ENCODE measurements around the gene FBXW11.

FBXW11 gene

GRCh38 chr5:172043865-172044264 is 37.4 kb upstream of the FBXW11 start:
- H3K27me3 ChIP-seq (ENCODE audit: insufficient read depth, poor library complexity, severe bottlenecking) = no peaks in the 10 kb centered on the region
- no peak overlapping the region for H3K4me3 ChIP-seq (replicated peaks; ENCODE audit: insufficient read depth, low read length)
- no peak overlapping the region for H3K27ac ChIP-seq (replicated peaks)
- TF ChIP-seq GABPA (IDR thresholded peaks at IDR 0.05; ENCODE audit: low read depth) (no peak), SPI1 (IDR thresholded peaks at IDR 0.05; ENCODE audit: borderline replicate concordance, low read depth) (no peak), REST (IDR thresholded peaks at IDR 0.05; ENCODE audit: insufficient replicate concordance, low read depth) (no peak), POLR2AphosphoS5 (IDR thresholded peaks at IDR 0.05; ENCODE audit: low read depth) (no peak)
- TF ChIP-seq, protein P1, sequence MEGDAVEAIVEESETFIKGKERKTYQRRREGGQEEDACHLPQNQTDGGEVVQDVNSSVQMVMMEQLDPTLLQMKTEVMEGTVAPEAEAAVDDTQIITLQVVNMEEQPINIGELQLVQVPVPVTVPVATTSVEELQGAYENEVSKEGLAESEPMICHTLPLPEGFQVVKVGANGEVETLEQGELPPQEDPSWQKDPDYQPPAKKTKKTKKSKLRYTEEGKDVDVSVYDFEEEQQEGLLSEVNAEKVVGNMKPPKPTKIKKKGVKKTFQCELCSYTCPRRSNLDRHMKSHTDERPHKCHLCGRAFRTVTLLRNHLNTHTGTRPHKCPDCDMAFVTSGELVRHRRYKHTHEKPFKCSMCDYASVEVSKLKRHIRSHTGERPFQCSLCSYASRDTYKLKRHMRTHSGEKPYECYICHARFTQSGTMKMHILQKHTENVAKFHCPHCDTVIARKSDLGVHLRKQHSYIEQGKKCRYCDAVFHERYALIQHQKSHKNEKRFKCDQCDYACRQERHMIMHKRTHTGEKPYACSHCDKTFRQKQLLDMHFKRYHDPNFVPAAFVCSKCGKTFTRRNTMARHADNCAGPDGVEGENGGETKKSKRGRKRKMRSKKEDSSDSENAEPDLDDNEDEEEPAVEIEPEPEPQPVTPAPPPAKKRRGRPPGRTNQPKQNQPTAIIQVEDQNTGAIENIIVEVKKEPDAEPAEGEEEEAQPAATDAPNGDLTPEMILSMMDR (IDR thresholded peaks at IDR 0.05; ENCODE audit: insufficient read depth, low read length) = no peak
- DNase-seq (ENCODE audit: low read depth in 1 of 2, low spot score in 1 of 2) = no peak

DNA sequence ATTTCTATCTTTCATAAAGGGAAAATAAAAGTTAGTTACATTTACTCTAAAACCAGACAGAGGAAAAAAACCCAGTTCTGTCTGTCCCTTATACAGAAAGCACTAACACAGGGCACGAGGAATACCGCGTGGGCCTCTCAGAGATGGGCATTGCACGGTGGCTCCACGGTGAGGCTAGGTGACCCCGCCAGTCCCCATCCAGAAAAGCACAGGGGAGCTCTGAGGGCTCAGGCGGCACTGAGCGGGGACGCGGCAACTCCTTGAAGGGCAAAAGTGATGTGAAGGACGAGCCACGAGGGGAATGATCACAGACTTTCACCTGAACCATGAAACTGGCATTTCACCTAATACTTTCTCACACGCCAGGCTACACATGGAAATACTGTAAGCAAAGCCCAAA is 35.7 kb upstream of the FBXW11 start:
- DNase-seq (ENCODE audit: low read depth in 1 of 2, low spot score in 1 of 2) = no peak
- H3K27ac ChIP-seq (replicated peaks) = no peak overlapping the region
- TF ChIP-seq GABPA (IDR thresholded peaks at IDR 0.05; ENCODE audit: low read depth) (no peak), POLR2AphosphoS5 (IDR thresholded peaks at IDR 0.05; ENCODE audit: low read depth) (no peak), SPI1 (IDR thresholded peaks at IDR 0.05; ENCODE audit: borderline replicate concordance, low read depth) (no peak), REST (IDR thresholded peaks at IDR 0.05; ENCODE audit: insufficient replicate concordance, low read depth) (no peak)
- TF ChIP-seq, protein P1 (IDR thresholded peaks at IDR 0.05; ENCODE audit: insufficient read depth, low read length) = no peak
- H3K4me3 ChIP-seq (replicated peaks; ENCODE audit: insufficient read depth, low read length) = no peak overlapping the region
- no peaks in the 10 kb centered on the region for H3K27me3 ChIP-seq (ENCODE audit: insufficient read depth, poor library complexity, severe bottlenecking)

DNA sequence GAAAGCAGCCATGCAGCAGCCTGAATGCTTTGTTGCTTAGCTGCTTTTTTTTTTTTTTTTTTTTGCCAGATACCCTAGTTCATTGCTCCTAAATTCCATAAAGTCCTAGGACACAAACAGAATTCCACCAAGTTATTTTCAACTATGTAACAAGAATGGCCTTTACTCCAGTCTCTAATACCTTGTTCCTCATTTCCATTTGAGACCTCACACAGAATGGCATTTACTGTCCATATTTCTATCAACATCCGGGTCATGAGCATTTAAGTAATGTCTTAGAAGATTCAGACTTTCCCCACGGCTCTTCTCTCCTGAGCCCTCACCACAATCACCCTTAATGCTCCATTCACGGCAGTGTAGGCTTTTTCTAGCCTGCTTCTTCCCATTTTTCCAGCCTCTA is 31.7 kb upstream of the FBXW11 start:
- DNase-seq (ENCODE audit: low read depth in 1 of 2, low spot score in 1 of 2) = no peak
- TF ChIP-seq GABPA (IDR thresholded peaks at IDR 0.05; ENCODE audit: low read depth) = no peak
- TF ChIP-seq, protein P1 (IDR thresholded peaks at IDR 0.05; ENCODE audit: insufficient read depth, low read length) = no peak
- TF ChIP-seq POLR2AphosphoS5 (IDR thresholded peaks at IDR 0.05; ENCODE audit: low read depth) = no peak
- no peak for TF ChIP-seq REST (IDR thresholded peaks at IDR 0.05; ENCODE audit: insufficient replicate concordance, low read depth)
- TF ChIP-seq SPI1 (IDR thresholded peaks at IDR 0.05; ENCODE audit: borderline replicate concordance, low read depth) = no peak
- H3K27me3 ChIP-seq (ENCODE audit: insufficient read depth, poor library complexity, severe bottlenecking) = no peaks in the 10 kb centered on the region
- no peak overlapping the region for H3K4me3 ChIP-seq (replicated peaks; ENCODE audit: insufficient read depth, low read length)
- H3K27ac ChIP-seq (replicated peaks) = no peak overlapping the region
